Spleen (tissue), 11 donors: ENCODE data around the gene ST7. TPM values are rescaled to one million over a fixed set of nuclear protein-coding genes. Genes with fewer than 3 reads are reported as not detected.

Experiments
- DNase-seq: peaks from one replicate; pipeline ENCODE4 v3.0.0-alpha.2; 2020
- H3K27ac ChIP-seq, 8 donors: fragments of 200-600 bp; sonication (generic) in 7 of 8; 1 replicate in 4 of 8; 2 replicates in 4 of 8; pipeline versions ENCODE4 v1.5.0 to v1.8.0; 2016 to 2021; ENCODE audit warnings: inconsistent platforms in 4 of 8, mild to moderate bottlenecking in 4 of 8, moderate library complexity in 1 of 8
- H3K27me3 ChIP-seq, 7 donors: fragments of 200-600 bp; sonication (generic) in 6 of 7; replicated peaks in 1 of 7; 1 replicate in 4 of 7; 2 replicates in 3 of 7; pipeline versions ENCODE4 v1.5.0 to v1.8.0; 2016 to 2021; ENCODE audit warnings: inconsistent platforms in 3 of 7, mild to moderate bottlenecking in 1 of 7
- H3K36me3 ChIP-seq, 6 donors: fragments of 200-600 bp; sonication (generic) in 5 of 6; 1 replicate in 4 of 6; 2 replicates in 2 of 6; pipeline versions ENCODE4 v1.5.0 to v1.8.0; 2016 to 2021; ENCODE audit warnings: inconsistent platforms in 2 of 6
- H3K4me1 ChIP-seq, 6 donors: fragments of 200-600 bp; sonication (generic) in 5 of 6; 1 replicate in 3 of 6; 2 replicates in 3 of 6; pipeline versions ENCODE4 v1.5.0 to v1.8.0; 2016 to 2021; ENCODE audit warnings: inconsistent platforms in 3 of 6
- H3K4me3 ChIP-seq, 8 donors: fragments of 200-600 bp; sonication (generic) in 7 of 8; 1 replicate in 4 of 8; 2 replicates in 4 of 8; pipeline versions ENCODE4 v1.5.0 to v1.8.0; 2016 to 2021; ENCODE audit warnings: inconsistent platforms in 4 of 8, mild to moderate bottlenecking in 4 of 8, moderate library complexity in 2 of 8
- H3K9me3 ChIP-seq, 8 donors: fragments of 200-600 bp; sonication (generic) in 7 of 8; 1 replicate in 4 of 8; 2 replicates in 4 of 8; pipeline versions ENCODE4 v1.5.0 to v1.8.0; 2016 to 2021; ENCODE audit warnings: inconsistent platforms in 4 of 8
- CTCF ChIP-seq, 11 experiments: fragments of 200-600 bp in 7 of 11; fragments of 450-650 bp in 4 of 11; sonication (generic) in 4 of 11; IDR thresholded peaks in 8 of 11; conservative IDR thresholded peaks in 3 of 11; 1 replicate in 7 of 11; 2 replicates in 4 of 11; pipeline versions ENCODE4 v1.4.0 to v1.8.0; 2016 to 2021; ENCODE audit warnings: antibody characterized with exemption in 11 of 11, inconsistent platforms in 4 of 11, mild to moderate bottlenecking in 1 of 11
- POLR2A ChIP-seq, 3 donors: fragments of 450-650 bp; IDR thresholded peaks; one replicate each; pipeline ENCODE4 v1.5.1; 2017; ENCODE audit warnings: antibody characterized with exemption in 3 of 3, mild to moderate bottlenecking in 1 of 3
- POLR2AphosphoS5 ChIP-seq, 3 donors: sonication (generic); formaldehyde crosslinking; IDR thresholded peaks; one replicate each; pipeline ENCODE4 v1.5.1; 2017; ENCODE audit warnings: antibody characterized with exemption in 3 of 3
- WGBS, 5 donors: extraction: QIAGEN DNeasy Blood & Tissue Kit in 3 of 5; methylation state at CpG; one replicate each; pipeline versions ENCODE4 v1.1.5 to v1.1.7; 2013 to 2018; 5-methylcytosine and 5-hydroxymethylcytosine counted together
- intact Hi-C: fragments of 100-400 bp; cut with DNase I; formaldehyde crosslinking; loops from one replicate; pipeline ENCODE4 v1.15.0; 2023; ENCODE audit warnings: low total_unique reads
- polyA plus RNA-seq, 3 donors: library from polyadenylated mRNA; stranded (reverse); fragments of 200-250 nt; gene quantifications; one replicate each; pipeline ENCODE4 v1.2.1, GENCODE V29; 2013
- total RNA-seq, 7 donors: library from RNA; depleted of rRNA in 3 of 7; stranded (reverse); fragments of >200 nt in 3 of 7; fragmentation: NEBNext Ultra II Directional in 4 of 7; extraction: Animal tissue kit (Norgen Biotek cat#: 25700) in 4 of 7; gene quantifications; one replicate each; pipeline versions ENCODE4 v1.1.0 to v1.2.1, GENCODE V29; 2016 to 2021
- donor health status: healthy with polysubstance abuse.
- donor health status: DM: no; HTN: no; CAD: no; lungs with moderate emphysema.
- donor health status: DM: no; HTN: no; CAD: no.
- donor health status: Bipolar disorder and iron deficiency.
- donor health status: healthy.
- donor health status: DM: no; HTN: no; CAD: no.
- donor health status: DM: yes; HTN: yes; CAD: no.

Gene ST7
- total and polyA plus RNA-seq, 10 donors, result 4.7 to 36.4 (median 15.8) TPM

GRCh38 chr7:117133125-117133524 is 179.8 kb downstream of the ST7 start:
- 94 to 100% (median 96%) methylated on average over 1 of the region's 1 CpG for WGBS, 5 donors
- no peak for DNase-seq
- peaks cover 0 to 25% (median 0%) of the 10 kb centered on the region in 6 donors for H3K36me3 ChIP-seq
- no peaks in the 10 kb centered on the region for H3K27me3 ChIP-seq
- H3K9me3 ChIP-seq, result no peaks in the 10 kb centered on the region
- no peak overlapping the region for H3K4me3 ChIP-seq
- H3K27ac ChIP-seq, result no peak overlapping the region
- peaks cover 0 to 4% (median 0%) of the 10 kb centered on the region in 6 donors for H3K4me1 ChIP-seq
- no peak for TF ChIP-seq POLR2AphosphoS5 (IDR thresholded peaks at IDR 0.05)
- no peak for TF ChIP-seq POLR2A (IDR thresholded peaks at IDR 0.05)
- no peak for TF ChIP-seq CTCF (IDR thresholded peaks at IDR 0.05 in 8 of 11, conservative IDR thresholded peaks at IDR 0.05 in 3 of 11)
- intact Hi-C loops, result no loop called here

GRCh38 chr7:117134411-117134810 is 181.1 kb downstream of the ST7 start:
- 93 to 100% (median 97%) methylated on average over 1 of the region's 1 CpG for WGBS, 5 donors
- DNase-seq, result no peak
- no peaks in the 10 kb centered on the region for H3K27me3 ChIP-seq
- peak overlapping the region in 1 of 8 donors; percentile 31 for H3K27ac ChIP-seq
- H3K4me3 ChIP-seq, result no peak overlapping the region
- no peaks in the 10 kb centered on the region for H3K9me3 ChIP-seq
- TF ChIP-seq POLR2AphosphoS5 (IDR thresholded peaks at IDR 0.05), result no peak
- no peak for TF ChIP-seq CTCF (IDR thresholded peaks at IDR 0.05 in 8 of 11, conservative IDR thresholded peaks at IDR 0.05 in 3 of 11)
- no peak for TF ChIP-seq POLR2A (IDR thresholded peaks at IDR 0.05)
- intact Hi-C loops, result no loop called here
- peaks cover 0 to 4% (median 0%) of the 10 kb centered on the region in 6 donors for H3K4me1 ChIP-seq
- H3K36me3 ChIP-seq, result peaks cover 0 to 32% (median 0%) of the 10 kb centered on the region in 6 donors

- no peak overlapping the region for H3K4me3 ChIP-seq
These were observed 181.7 kb downstream of the ST7 start for GRCh38 chr7:117134889-117135552.

More at GRCh38 chr7:117134889-117135552, 181.7 kb downstream of the ST7 start:
- Histone ChIP-seq H3K36me3 (peaks cover 0 to 32% (median 0%) of the 10 kb centered on the region in 6 donors), H3K9me3 (no peaks in the 10 kb centered on the region), H3K27ac (peak overlapping the region in 1 of 8 donors; percentile 31), H3K4me1 (peaks cover 0 to 7% (median 0%) of the 10 kb centered on the region in 6 donors), H3K27me3 (no peaks in the 10 kb centered on the region)
- intact Hi-C loops, result no loop called here
- DNase-seq, result no peak
- 65 to 84% (median 70%) methylated on average over 2 of the region's 2 CpGs for WGBS, 5 donors
- TF ChIP-seq POLR2A (IDR thresholded peaks at IDR 0.05) (no peak), CTCF (IDR thresholded peaks at IDR 0.05 in 8 of 11, conservative IDR thresholded peaks at IDR 0.05 in 3 of 11) (no peak), POLR2AphosphoS5 (IDR thresholded peaks at IDR 0.05) (no peak)
